Brain pericyte (primary cell): ENCODE data around the gene KCNH6.

Source experiments
- DNase-seq: peaks from one replicate; pipeline ENCODE4 v3.0.0-alpha.2; 2012; ENCODE audit warnings: low read depth, low spot score

KCNH6 gene

DNA sequence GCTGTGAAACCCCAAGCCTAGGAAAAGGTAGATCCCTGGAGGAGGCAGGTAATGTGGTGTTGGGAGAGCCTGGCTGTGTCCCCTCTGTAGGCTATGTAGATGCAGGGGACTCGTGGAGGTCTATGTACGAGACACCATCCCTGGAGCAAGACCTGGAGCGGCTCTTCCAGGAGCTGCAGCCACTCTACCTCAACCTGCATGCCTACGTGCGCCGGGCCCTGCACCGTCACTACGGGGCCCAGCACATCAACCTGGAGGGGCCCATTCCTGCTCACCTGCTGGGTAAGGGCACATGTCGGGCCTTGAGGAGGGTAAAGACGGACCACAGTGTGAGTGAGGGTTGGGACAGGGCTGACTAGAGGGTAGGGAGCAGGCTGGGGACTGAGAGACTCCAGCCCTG lies 34.3 kb upstream of the KCNH6 start:
- no peak for DNase-seq

DNA sequence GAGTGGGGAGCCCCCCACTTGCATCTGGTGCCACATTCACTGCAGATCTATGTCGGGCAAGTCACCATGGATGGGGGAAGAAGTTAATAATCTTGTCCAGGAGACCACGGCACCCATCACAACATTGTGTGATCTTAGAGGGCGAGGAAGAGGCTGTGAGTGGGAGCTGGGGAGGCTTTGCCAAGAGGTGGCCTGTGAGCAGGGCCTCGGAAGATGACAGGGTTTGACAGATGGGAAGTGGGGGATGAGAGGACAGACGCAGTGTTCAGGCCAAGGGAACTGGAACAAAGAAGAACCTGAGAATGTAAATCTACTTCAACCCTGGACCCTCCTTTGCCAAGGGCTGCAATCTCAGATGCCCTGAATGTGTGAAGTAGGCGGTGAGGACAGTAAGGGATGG lies 33.9 kb upstream of the KCNH6 start:
- DNase-seq: no peak

DNA sequence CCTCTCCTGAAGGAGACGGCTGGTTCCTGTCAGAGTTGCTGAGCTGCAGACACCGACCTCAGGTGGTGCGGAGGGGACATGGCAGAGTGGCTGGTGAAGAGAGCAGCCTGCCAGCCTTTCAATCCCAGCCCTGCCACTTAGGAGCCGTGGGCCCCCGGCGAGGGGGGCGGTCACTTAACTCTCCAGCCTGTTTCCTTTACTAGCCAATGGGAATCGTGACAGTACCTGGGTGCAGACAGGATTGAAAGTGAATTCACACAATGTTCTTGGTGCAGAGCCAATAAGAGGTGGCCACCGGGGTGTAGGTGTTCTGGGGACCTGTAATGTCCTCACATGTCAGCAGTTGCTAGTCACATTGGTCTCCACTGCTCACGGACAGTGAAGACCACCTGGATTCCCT lies 32.8 kb upstream of the KCNH6 start:
- no peak for DNase-seq

DNA sequence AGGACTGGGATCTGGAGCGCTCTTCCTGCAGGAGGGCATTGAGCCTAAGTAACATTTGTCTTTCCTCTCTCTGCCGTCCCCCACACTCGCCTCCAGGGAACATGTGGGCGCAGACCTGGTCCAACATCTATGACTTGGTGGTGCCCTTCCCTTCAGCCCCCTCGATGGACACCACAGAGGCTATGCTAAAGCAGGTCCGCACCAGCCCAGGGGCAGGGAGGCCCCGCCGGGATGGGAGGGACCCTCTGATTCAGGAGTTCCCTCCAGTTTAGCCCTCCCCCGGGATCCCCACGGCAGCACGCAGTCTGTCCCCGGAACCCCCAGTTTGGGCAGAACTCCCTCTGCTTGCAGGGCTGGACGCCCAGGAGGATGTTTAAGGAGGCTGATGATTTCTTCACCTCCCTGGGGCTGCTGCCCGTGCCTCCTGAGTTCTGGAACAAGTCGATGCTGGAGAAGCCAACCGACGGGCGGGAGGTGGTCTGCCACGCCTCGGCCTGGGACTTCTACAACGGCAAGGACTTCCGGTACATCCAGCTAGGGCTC lies 32.2 kb upstream of the KCNH6 start:
- DNase-seq: no peak

DNA sequence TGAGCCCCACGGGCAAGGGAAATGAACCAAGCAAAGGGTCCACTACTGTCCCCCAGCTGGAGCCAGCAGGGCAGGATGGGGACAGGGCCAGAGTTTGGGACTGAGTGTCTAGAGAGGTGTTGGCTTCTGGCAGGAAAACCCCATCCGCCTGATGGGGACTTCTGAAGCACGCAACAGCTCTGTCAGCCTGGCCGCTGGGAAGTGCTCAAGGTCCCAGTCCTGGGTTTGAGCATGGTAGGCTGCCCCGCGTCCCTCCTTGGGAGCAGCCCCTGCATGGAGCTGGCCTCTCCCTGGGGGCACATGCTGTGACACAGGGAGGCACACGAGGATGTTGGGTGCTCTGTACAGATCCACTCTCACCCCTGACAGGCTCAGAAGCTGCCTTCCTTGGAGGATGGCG lies 31.7 kb upstream of the KCNH6 start:
- DNase-seq: no peak

DNA sequence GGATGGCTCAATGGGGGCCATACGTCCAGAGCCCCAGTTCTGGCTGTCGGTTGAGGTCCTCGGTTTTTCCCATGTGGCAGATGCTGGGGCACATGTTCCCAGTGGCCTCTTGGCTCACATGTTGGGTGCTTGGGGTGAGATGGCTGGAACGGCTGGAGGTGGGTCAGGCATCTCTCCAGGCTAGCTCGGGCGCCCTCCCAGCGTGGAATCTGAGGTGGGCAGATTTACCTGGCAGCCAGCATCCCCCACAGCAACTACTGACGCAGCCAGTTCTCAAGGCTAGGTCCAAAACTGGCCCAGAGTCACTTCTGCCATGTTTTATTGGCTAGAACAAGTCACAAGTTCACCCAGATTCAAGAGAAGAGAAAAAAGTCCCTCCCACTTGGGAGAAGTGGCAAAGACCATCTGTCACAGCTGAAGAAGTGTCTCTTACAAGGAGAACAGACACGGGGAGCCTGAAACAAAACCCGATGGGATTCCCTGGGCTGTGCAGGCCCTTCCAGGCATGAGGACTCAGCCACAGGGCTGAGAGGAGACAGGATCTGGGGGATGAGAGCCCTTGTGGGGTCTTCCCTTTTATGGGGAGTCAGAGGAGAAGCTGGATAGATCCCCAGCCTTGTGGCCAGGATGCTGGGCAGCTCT lies 31.1 kb upstream of the KCNH6 start:
- DNase-seq: no peak

DNA sequence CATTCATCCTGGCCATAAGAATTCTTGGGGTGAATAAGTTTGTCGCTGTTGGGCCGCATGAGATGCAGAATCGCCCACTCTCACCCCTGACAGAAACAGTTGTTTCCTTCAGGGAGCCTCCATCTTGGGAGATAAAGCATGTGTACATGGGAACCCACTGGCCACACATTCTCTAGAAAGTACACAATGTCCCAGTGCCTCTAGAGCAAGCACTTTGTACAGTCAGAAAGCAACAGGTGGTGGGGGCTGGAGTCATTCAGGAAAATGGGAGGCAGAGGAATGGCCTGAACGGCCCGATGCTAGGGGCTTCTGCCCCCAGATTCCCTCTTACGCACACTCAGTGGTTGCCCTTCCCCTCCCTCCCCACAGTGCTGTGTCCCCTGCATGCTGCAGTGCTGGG lies 30.2 kb upstream of the KCNH6 start:
- no peak for DNase-seq

DNA sequence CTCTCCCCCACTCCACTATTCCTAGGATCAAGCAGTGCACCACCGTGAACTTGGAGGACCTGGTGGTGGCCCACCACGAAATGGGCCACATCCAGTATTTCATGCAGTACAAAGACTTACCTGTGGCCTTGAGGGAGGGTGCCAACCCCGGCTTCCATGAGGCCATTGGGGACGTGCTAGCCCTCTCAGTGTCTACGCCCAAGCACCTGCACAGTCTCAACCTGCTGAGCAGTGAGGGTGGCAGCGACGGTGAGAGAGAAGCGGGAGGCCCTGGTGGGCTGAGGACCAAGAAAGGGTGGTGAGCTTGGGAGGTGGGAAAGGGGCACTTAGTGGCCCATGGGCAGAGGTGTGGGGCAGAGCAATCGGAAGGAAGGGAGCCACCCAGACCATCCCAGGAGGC lies 29.7 kb upstream of the KCNH6 start:
- no peak for DNase-seq

DNA sequence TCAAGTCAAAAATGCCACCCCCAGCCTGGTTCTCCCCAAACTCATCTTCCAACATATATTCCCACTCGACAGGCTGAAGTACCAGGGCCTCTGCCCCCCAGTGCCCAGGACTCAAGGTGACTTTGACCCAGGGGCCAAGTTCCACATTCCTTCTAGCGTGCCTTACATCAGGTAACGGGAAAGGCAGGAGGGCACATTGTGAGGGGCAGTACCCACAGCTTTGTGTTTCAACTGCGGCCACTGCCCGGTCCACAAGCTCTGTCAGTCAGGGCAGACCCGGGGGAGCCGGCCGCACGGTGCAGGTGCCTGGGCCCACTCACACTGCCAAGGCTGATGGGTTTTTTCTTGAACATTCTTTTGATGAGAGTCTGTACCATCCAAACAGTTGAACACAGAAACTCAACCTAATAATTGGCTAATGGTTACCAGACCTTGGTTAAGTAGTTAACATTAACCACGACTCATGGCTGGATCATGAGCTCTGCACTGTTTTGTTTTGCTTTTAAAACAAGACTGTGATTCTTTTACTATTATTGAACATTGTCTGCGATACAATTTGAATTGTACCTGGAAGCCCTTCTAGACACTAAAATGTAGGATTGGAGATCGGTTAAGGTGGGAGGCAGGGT lies 28.7 kb upstream of the KCNH6 start:
- DNase-seq: no peak

DNA sequence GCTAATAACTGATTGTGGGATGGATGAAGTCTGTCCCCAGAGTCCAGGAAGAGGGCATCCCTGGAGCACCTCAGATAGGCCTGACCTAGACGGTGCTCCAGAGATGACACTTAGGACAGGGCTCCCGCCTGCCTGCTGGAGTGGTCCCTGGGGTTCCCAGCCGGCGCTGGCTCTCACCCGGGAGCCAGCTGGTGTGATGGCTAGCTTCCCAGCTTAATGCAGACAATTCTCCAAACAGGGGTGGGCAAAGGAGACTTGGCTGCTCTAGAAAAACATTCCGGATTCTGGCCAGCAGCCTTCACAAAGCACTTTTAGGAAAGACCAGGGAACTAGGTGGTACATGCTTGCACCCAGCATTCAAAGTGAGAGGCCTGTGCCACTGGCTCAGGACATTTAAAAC lies 27.7 kb upstream of the KCNH6 start:
- no peak for DNase-seq

DNA sequence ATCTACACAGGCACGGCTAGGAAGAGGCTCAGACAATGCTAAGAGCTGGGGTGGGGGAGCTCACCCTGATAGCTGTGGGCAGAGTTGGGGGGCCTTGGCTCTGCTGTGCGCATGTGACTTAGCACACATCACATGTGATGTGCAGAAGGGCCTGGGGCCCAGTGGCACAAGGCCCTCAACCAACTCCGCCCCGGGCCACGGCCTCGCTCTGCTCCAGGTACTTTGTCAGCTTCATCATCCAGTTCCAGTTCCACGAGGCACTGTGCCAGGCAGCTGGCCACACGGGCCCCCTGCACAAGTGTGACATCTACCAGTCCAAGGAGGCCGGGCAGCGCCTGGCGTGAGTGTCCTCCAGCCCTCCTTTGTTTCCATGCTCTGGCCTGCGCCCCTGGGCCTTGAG lies 27.0 kb upstream of the KCNH6 start:
- DNase-seq: no peak

DNA sequence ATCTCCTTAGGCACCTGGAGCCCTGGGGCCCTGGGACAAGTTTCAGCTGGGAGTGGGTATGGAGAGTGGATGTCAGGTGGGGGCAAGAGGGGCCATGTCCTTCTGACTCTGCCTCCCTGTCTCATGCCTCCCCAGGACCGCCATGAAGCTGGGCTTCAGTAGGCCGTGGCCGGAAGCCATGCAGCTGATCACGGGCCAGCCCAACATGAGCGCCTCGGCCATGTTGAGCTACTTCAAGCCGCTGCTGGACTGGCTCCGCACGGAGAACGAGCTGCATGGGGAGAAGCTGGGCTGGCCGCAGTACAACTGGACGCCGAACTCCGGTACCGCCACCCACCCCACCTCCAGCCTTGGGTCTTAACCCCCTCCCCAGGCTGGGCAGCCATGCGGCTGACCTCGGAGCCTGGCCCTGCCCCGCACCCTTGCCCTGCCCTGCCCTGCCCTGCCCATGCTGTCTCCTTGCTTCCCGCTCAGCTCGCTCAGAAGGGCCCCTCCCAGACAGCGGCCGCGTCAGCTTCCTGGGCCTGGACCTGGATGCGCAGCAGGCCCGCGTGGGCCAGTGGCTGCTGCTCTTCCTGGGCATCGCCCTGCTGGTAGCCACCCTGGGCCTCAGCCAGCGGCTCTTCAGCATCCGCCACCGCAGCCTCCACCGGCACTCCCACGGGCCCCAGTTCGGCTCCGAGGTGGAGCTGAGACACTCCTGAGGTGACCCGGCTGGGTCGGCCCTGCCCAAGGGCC lies 26.3 kb upstream of the KCNH6 start:
- no peak for DNase-seq

DNA sequence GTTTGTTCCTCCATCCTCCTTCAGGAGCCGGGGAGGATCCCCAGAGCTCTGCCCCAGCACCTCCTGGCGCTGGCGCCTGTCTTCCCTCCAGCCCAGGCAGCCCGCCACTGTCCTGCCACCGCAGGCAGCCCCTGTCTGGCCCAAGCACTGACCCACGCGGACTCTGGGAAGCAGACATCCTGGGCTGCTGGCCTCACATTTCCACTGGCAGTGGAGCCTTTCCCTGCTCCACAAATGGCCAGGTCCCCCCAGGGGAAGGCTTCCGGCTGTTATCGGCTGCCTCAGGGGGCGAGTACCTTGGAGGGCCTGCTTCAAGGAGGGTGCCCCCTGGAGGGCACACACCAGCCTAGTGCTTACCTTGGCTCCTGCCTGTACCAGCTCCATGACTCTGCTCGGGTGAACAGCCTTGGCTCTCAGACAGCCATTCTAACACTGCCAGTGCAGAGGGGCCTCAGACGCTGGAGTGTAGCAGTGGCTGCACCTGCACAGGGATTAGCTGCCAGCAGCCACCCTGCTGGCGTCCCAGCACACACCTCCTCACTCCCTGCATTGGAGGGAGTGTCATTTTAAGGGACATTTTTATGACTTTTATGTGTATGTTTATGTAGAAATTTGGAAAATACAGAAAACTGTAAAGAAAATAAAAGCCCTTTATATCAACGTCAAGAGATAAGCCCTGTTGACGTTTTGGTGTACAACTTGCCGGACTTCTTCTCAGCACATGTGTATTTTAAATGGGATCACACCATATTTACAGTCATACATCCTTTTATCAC lies 25.3 kb upstream of the KCNH6 start:
- no peak for DNase-seq

DNA sequence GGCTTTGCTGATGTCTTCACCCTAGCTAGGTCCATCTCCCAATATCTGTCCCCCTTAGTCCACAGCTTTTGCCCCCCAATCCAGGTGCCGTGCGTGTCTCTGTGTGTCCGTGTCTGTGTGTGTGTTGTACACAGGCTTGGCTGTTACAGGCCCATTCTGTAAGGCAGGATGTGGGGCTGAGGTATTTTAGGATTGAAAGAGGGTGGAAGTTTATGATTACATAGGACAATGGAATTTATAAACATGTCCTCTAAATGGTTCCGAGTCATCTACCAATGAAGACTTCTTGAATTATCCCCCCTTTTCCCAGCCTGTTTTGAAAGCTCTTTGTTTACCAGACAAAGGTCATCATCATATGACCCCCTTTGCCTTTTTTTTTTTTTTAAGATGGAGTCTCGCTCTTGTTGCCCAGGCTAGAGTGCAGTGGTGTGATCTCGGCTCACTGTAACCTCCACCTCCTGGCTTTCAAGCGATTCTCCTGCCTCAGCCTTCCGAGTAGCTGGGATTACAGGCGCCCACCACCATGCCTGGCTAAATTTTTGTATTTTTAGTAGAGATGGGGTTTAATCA lies 24.4 kb upstream of the KCNH6 start:
- DNase-seq: no peak

DNA sequence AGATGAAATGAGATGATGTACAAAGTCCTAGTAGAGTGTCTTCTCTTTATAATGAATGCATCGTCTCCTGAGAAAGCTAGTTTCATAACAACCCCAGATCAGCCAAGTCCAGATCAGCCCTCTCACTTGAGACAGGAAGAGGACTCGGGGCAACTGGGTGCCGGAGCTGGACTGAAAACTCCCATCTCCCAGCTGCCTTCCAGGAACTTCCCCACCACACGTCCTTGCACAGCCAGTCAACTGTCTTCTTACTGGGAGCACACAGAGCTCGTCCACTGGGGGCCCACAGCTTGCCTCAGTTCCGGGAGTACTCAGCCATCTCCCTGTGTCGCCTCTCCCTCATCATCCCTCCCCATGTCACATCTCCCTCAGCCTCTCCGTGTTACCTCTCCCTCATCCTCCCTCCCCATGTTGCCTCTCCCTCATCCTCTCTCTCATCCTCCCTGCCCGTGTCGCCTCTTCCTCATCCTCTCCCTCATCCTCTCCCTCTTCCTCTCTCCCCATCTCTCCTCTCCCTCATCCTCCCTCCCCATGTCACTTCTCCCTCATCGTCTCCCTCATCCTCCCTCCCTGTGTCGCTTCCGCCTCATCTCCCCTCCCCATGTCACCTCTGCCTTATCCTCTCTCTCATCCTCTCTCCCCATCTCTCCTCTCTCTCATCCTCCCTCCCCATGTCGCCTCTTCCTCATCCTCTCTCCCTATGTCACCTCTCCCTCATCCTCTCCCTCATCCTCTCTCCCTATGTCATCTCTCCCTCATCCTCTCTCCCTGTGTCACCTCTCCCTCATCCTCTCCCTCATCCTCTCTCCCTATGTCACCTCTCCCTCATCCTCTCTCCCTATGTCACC lies 22.4 kb upstream of the KCNH6 start:
- DNase-seq: no peak

DNA sequence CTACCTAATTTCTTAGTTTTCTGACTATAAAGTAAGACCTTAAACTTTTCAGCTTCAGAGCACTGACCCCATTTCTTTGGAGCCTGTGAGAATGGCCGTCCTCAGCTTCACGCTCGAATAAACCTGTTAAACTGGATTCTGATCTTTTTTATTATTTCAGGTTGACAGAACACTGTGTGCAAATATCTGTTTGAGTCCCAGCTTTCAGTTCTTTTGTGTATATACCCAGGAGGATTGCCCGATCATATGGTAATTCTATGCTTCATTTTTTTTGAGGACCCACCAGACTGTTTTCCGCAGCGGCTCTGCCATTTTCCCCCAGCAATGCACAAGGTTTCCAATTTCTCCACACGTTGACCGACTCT lies 19.8 kb upstream of the KCNH6 start:
- no peak for DNase-seq

DNA sequence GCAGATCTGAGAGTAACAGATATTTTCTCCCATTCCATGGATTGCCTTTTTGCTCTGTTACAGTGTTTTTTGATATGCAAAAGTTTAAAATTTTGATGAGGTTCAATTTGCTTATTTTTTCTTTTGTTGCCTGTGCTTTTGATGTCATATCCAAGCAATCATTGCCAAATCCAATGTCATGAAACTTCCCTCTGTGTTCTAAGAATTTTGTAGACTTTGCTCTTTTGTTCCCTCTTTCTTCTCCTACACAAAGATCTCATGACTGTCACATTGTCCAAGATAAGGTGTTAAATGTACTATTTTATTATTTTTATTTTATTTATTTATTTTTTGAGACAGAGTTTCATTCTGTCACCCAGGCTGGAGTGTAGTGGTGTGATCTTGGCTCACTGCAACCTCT lies 18.9 kb upstream of the KCNH6 start:
- DNase-seq: no peak

DNA sequence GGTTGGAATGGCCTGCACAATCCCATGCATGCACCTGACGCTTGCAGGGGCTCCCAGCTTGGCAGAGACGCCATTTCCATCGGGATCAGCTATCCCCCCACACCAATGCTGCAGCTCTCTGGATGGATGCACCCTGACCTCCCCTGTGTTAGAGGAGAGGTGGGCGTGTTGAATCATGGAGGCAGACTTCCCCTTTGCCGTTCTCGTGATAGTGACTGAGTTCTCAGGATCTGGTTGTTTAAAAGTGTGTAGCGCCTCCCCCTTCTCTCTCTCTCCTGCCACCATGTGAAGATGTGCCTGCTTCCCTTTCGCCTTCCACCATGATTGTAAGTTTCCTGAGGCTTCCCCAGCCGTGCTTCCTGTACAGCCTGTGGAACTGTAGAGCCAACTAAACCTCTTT lies 17.8 kb upstream of the KCNH6 start:
- no peak for DNase-seq

DNA sequence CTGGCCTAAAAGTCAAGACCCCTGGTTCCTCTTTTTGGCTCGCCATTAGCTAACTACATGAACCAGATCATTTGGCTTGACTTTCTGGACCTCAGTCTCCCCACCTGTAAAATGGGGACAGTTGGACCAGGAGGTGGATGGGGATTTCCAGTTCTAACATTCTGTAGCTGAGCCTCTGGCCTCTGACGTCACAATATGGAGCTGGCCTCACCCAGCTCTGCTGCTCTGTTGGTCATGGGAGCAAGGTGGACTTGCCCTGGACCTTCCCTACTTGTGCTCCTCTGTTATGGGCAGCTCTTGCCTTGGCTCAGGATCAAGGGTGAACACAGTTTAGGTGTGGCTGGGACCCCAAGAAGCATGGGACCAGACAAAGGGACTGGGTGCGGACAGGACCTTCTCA lies 16.5 kb upstream of the KCNH6 start:
- DNase-seq: no peak

DNA sequence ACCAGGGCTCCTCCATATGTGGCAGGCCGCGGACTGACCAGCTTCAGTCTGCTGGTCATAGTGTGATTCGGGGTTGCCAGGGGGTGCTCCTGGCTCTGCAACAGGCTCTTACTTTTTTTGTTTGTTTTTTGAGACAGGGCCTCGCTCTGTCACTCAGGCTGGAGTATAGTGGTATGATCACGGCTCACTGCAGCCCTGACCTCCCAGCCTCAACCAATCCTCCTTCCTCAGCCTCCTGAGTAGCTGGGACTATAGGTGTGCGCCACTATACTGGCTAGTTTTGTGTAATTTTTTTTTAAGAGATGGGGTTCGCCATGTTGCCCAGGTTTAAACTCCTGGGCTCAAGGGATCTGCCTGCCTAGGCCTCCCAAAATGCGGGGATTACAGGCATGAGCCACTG lies 11.8 kb upstream of the KCNH6 start:
- DNase-seq: no peak

DNA sequence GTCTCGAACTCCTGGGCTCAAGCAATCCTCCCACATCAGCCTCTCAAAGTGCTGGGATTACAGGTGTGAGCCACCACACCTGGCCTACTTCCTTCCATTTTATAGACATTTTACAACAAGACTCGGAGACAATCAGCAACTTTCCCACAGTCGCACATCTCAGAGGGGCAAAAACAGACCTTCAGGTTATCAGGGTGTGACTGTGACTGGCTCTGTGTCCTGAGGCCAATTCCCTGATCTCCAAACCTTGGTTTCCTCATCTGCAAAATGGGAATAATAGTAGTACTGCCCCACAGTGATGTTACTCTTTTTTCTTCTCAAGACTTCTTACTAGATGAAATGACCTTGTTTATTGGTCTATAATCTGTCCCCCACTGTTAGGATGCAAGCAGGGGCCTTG lies 10.8 kb upstream of the KCNH6 start:
- DNase-seq: no peak
